ENCODE measurements around the gene PDE2A.

GRCh38 chr11:72592698-72593495 is 81.3 kb downstream of the PDE2A start:
- TF ChIP-seq POLR2AphosphoS5 (IDR thresholded peaks at IDR 0.05) (no peak), CTCF (IDR thresholded peaks at IDR 0.05) (no peak), POLR2A (IDR thresholded peaks at IDR 0.05; ENCODE audit: low read depth) (no peak)

Measured in esophagus muscularis mucosa (tissue), 3 donors.